HG03175 (cell line): ENCODE measurements around the gene ZFHX2.
"Not testable (repeated sequence)": the region's sequence is repeated elsewhere in the genome, so short reads cannot be mapped to it uniquely, and the experiment has no call there.

Experiments used
- ATAC-seq: cut with Tn5 transposase; IDR thresholded peaks from one replicate; pipeline ENCODE4 v1.9.1; 2021; ENCODE audit warnings: mild to moderate bottlenecking, moderate library complexity; ENCODE audit not compliant: unreplicated experiment

Gene ZFHX2

DNA sequence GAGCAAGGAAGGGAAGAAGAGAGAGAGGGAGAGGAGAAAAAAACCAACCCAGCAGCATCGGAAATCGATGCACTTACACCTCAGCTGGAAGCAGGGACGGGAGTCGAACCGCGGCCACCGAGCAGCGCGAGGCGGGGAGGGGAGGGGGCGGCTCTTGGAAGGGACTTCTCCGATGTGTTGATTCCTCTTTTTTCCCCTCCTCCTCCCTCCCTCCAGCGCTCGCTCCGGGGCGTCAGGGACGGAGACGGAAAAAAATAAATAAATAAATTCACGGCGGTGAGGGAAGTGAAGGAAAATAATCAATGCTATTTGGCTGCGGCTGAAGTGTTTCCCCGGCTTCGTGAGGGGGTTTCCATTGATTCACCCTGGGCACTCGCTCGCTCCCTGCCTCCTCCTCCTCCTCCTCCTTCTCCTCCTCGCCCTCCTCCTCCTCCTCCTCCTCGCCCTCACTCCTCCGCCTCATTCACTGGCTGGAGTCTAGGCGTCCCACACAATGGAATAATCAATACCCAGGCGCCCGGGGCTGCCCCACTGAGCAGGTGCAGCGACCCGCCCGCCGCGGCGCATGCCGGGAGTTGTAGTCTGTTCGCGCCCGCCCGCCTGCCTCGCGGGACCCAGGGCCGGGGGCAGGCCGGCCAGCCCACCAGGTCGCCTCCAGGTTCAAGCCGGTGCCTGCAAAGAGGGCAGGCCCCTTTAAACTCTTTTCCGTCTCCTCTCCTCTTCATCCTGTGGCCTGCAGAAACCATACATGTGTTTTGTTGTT is at the start of gene ZFHX2:
Gene ZFHX2 (minus strand): TSS at position 500 of the 763 bp plus-strand sequence. CDS start 16,440 bp downstream, outside the sequence.
- peak; percentile 49 for ATAC-seq

GRCh38 chr14:23600806-23601205 is 49.2 kb upstream of the ZFHX2 start:
- no peak for ATAC-seq

DNA sequence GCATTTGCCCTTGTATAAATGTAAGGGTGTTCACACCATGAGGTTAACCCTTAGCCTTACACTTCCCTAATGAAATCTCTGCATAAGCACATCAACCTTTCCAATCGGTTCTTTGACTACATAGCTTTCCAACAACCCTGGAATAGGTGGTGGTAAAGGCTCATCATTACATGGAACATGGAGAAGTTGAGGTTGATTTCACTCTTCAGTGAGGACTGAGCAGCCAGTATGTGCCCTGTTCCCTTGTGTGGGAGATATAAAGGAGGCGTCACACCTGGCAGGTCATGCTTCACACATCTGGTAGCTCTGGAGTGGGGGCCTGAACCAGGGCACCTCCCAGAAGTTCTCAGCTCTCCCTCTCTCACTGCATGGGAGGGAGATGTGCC is 48.8 kb upstream of the ZFHX2 start:
- no peak for ATAC-seq

DNA sequence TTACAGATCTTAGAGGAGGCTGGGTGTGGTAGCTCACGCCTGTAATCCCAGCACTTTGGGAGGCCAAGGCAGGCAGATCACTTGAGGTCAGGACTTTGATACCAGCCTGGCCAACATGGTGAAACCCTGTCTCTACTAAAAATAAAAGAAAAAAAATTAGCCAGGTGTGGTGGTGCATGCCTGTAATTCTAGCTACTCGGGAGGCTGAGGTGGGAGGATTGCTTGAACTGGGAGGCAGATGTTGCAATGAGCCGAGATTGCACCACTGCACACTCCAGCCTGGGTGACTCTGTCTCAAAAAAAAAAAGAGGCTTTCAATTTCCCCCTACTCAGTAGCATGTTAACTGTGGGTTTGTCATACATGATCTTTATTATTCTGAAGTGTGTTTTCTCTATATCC is 42.6 kb upstream of the ZFHX2 start:
- not testable (repeated sequence) for ATAC-seq

DNA sequence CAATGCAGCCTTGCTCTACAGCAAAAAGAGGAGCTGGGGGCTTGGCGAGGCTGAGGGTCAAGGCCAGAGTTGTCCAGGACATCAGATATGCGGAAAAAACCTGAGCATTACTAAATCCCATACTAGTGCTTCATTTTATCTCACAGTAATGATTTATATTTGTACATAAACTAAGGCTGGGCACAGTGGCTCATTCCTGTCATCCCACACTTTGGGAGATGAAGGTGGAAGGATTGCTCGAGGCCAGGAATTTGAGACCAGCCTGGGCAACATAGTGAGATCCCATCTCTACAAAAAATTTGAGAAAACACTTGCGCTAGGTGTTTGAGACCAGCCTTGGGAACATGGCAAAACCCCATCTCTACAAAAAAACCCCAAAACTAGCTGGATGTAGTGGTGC is 38.6 kb upstream of the ZFHX2 start:
- ATAC-seq: no peak

DNA sequence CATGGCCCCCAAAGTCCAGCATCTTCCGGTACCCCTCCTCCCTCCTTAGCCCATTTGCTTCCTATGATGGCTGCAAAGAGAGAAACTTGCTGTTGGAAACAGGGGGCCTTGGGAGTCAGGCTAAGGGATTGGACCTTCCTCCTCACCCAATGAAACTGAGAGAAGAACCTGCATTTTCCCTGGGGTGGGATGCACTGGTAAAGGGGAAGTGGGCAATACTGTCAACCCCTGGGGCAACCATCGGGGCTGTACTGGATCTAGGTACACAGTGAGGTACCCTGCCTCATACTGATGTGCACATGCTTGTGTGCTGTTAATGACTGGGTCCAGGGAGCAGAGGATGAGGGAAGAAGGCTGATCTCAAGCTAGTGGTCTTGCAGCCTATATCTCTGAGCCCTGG is 38.0 kb upstream of the ZFHX2 start:
- peak; percentile 8 for ATAC-seq

GRCh38 chr14:23588884-23589598 is 37.5 kb upstream of the ZFHX2 start:
- ATAC-seq: peak; percentile 98

DNA sequence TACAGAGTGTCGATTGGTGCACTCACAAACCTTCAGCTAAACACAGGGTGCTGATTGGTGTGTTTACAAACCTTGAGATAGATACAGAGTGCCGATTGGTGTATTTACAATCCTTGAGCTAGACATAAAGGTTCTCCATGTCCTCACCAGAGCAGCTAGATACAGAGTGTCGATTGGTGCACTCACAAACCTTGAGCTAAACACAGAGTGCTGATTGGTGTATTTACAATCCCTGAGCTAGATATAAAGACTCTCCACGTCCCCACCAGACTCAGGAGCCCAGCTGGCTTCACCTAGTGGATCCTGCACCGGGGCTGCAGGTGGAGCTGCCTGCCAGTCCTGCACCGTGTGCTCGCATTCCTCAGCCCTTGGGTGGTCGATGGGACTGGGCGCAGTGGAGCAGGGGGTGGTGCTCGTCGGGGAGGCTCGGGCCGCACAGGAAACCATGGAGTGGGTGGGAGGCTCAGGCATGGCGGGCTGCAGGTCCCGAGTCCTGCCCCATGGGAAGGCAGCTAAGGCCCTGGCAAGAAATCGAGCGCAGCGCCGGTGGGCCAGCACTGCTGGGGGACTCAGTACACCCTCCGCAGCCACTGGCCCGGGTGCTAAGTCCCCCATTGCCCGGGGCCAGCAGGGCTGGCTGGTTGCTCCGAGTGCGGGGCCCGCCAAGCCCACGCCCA is 33.1 kb upstream of the ZFHX2 start:
- ATAC-seq: not testable (repeated sequence)

- ATAC-seq: not testable (repeated sequence)
These were observed 32.4 kb upstream of the ZFHX2 start for GRCh38 chr14:23583761-23584526.

- no peak for ATAC-seq
These were observed 31.6 kb upstream of the ZFHX2 start for GRCh38 chr14:23582906-23583760.

- no peak for ATAC-seq
These were observed 29.4 kb upstream of the ZFHX2 start for GRCh38 chr14:23580948-23581281.

- no peak for ATAC-seq
These were observed 28.8 kb upstream of the ZFHX2 start for GRCh38 chr14:23580152-23580926.

DNA sequence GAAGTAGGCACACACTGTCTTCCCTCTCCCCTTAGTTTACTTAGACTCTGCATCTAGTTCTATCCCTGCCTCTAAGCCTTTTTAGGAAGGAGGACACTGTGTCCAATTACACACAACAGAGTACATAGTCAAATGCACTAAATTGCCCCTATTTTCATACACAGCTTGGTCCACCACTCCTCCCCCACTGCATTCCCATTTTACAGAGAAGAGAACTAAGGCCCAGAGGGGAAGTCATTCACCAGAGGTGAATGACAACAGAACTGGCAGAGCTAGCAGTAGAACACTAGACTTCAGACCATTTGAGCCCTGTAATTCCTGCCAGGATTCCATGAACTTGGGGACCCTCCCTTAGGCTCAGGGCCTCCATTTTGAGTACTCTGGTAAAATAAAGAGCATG is 28.2 kb upstream of the ZFHX2 start:
- ATAC-seq: no peak

DNA sequence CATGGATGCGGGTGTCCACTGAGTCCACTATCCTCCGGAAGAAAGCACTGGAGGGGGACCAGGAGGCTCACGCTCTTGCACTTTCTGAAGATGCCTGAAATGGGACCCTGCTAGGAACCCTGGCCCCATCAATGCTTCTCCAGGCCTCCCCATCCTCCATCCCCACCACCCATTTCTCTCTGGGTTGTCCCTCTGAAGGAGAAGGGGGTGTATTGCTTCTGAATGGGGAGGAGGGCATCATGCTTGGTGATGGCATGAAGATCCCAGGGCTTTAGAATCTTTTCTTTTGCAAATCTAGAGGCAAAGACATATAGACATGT is 27.7 kb upstream of the ZFHX2 start:
- no peak for ATAC-seq

GRCh38 chr14:23578560-23579310 is 27.2 kb upstream of the ZFHX2 start, which contains the start of gene JPH4:
Gene JPH4, minus strand, starts transcription at chr14:23578790. Its CDS starts 1,337 bp downstream, at chr14:23577453.
- ATAC-seq: no peak

GRCh38 chr14:23577710-23578392 is 26.3 kb upstream of the ZFHX2 start:
- no peak for ATAC-seq

- ATAC-seq: no peak
These were observed 25.6 kb upstream of the ZFHX2 start for GRCh38 chr14:23577004-23577681.
